Loucy (cell line): ENCODE results near the gene BSPH1.

Experiments used
- H2AFZ ChIP-seq: fragments of 200-600 bp; sonication (generic); 2 replicates; pipeline ENCODE4 v1.6.0; 2016; ENCODE audit warnings: antibody characterized with exemption, mild to moderate bottlenecking, low read length, moderate library complexity
- H3F3A ChIP-seq: fragments of 200-600 bp; 2 replicates; pipeline ENCODE4 v1.6.0; 2016; ENCODE audit warnings: antibody characterized with exemption, low read depth, mild to moderate bottlenecking
- H3K27me3 ChIP-seq: fragments of 200-600 bp; sonication (generic); 2 replicates; pipeline ENCODE4 v1.6.1; 2014; ENCODE audit warnings: low read length, mild to moderate bottlenecking; ENCODE audit not compliant: insufficient read depth, poor library complexity, severe bottlenecking
- H3K36me3 ChIP-seq: fragments of 200-600 bp; sonication (generic); 2 replicates; pipeline ENCODE4 v1.6.1; 2016; ENCODE audit warnings: low read length; ENCODE audit not compliant: insufficient read depth
- H3K4me1 ChIP-seq: fragments of 200-600 bp; sonication (generic); 2 replicates; pipeline ENCODE4 v1.5.1; 2014; ENCODE audit warnings: low read length, mild to moderate bottlenecking; ENCODE audit not compliant: insufficient read depth, poor library complexity, severe bottlenecking
- H3K4me2 ChIP-seq: fragments of 200-600 bp; sonication (generic); 2 replicates; pipeline ENCODE4 v1.6.0; 2014; ENCODE audit warnings: antibody characterized with exemption, low read length, low read depth, mild to moderate bottlenecking; ENCODE audit not compliant: poor library complexity, severe bottlenecking
- H3K4me3 ChIP-seq: fragments of 200-600 bp; sonication (generic); 2 replicates; pipeline ENCODE4 v1.5.1; 2014; ENCODE audit warnings: low read length, mild to moderate bottlenecking, mixed read lengths; ENCODE audit not compliant: poor library complexity, severe bottlenecking
- H3K79me2 ChIP-seq: fragments of 200-600 bp; sonication (generic); 2 replicates; pipeline ENCODE4 v1.6.1; 2014; ENCODE audit warnings: low read length; ENCODE audit not compliant: insufficient read depth
- H3K9ac ChIP-seq: fragments of 200-600 bp; sonication (generic); 2 replicates; pipeline ENCODE4 v1.6.0; 2014; ENCODE audit warnings: mild to moderate bottlenecking, low read depth, low read length, moderate library complexity; ENCODE audit not compliant: poor library complexity, severe bottlenecking
- H3K9me2 ChIP-seq: fragments of 200-600 bp; sonication (generic); replicated peaks from 2 replicates; pipeline ENCODE4 v1.6.1; 2016; ENCODE audit warnings: low read depth, low read length, mixed read lengths
- H3K9me3 ChIP-seq: fragments of 200-600 bp; sonication (generic); 2 replicates; pipeline ENCODE4 v1.6.1; 2014; ENCODE audit warnings: mild to moderate bottlenecking, antibody characterized with exemption, low read length, low read depth; ENCODE audit not compliant: insufficient read depth
- H4K20me1 ChIP-seq: fragments of 200-600 bp; sonication (generic); 2 replicates; pipeline ENCODE4 v1.6.0; 2014; ENCODE audit warnings: antibody characterized with exemption, low read length, mild to moderate bottlenecking; ENCODE audit not compliant: insufficient read depth, poor library complexity, severe bottlenecking
- CTCF ChIP-seq: fragments of 200-600 bp; sonication (generic); conservative IDR thresholded peaks from 2 replicates; pipeline ENCODE4 v1.5.1; 2014; ENCODE audit warnings: mild to moderate bottlenecking, antibody characterized with exemption, low read length
- EZH2phosphoT487 ChIP-seq: fragments of 200-600 bp; IDR thresholded peaks from 2 replicates; pipeline ENCODE4 v1.6.1; 2018; ENCODE audit warnings: antibody characterized with exemption, mild to moderate bottlenecking, moderate library complexity, borderline replicate concordance

The BSPH1 gene

DNA sequence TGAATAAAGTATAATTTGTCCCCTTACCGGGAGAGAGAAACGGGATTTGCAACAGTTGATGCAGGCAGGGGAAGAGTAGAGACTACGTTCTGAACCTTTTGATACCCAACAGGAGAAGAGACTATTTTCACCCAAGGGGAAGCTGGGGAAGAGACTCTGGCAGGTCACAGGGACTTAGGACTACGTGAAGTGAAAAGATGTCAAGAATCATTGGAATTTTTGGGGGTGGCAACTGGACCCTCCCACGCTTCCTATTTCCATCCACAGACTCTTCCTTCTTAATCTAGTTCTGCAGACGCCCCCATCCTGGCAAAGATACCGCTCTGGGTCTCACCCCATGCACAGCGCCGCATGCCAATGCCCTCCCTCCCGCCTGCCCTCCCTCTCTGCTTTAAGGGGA lies 38.1 kb upstream of the BSPH1 start:
- no peak for TF ChIP-seq CTCF
- TF ChIP-seq EZH2phosphoT487: no peak
- no peaks in the 10 kb centered on the region for H3F3A ChIP-seq
- H3K79me2 ChIP-seq: no peaks in the 10 kb centered on the region
- no peaks in the 10 kb centered on the region for H3K36me3 ChIP-seq
- no peaks in the 10 kb centered on the region for H3K4me1 ChIP-seq
- H3K4me3 ChIP-seq: no peak overlapping the region
- no peak overlapping the region for H3K4me2 ChIP-seq
- no peaks in the 10 kb centered on the region for H3K9me2 ChIP-seq
- no peak overlapping the region for H2AFZ ChIP-seq
- H3K9ac ChIP-seq: no peak overlapping the region
- H4K20me1 ChIP-seq: no peaks in the 10 kb centered on the region
- no peaks in the 10 kb centered on the region for H3K9me3 ChIP-seq
- no peaks in the 10 kb centered on the region for H3K27me3 ChIP-seq

- no peaks in the 10 kb centered on the region for H3K27me3 ChIP-seq
These were observed 37.5 kb upstream of the BSPH1 start for GRCh38 chr19:48029431-48029830.

GRCh38 chr19:48025480-48025879 lies 33.5 kb upstream of the BSPH1 start:
- Histone ChIP-seq H2AFZ (no peak overlapping the region), H3K9me2 (no peaks in the 10 kb centered on the region), H3K79me2 (no peaks in the 10 kb centered on the region), H3K4me2 (no peak overlapping the region), H3K9ac (no peak overlapping the region), H3K27me3 (no peaks in the 10 kb centered on the region), H4K20me1 (no peaks in the 10 kb centered on the region), H3F3A (no peaks in the 10 kb centered on the region), H3K4me3 (no peak overlapping the region), H3K4me1 (no peaks in the 10 kb centered on the region), H3K9me3 (no peaks in the 10 kb centered on the region), H3K36me3 (no peaks in the 10 kb centered on the region)
- no peak for TF ChIP-seq CTCF
- no peak for TF ChIP-seq EZH2phosphoT487

More at GRCh38 chr19:48029431-48029830, 37.5 kb upstream of the BSPH1 start:
- no peaks in the 10 kb centered on the region for H3K4me1 ChIP-seq
- no peaks in the 10 kb centered on the region for H4K20me1 ChIP-seq
- no peaks in the 10 kb centered on the region for H3K36me3 ChIP-seq
- no peak overlapping the region for H3K4me2 ChIP-seq
- TF ChIP-seq EZH2phosphoT487: no peak
- no peak for TF ChIP-seq CTCF
- H3K9me2 ChIP-seq: no peaks in the 10 kb centered on the region
- no peak overlapping the region for H3K9ac ChIP-seq
- H3K9me3 ChIP-seq: no peaks in the 10 kb centered on the region
- no peak overlapping the region for H2AFZ ChIP-seq
- H3F3A ChIP-seq: no peaks in the 10 kb centered on the region
- no peak overlapping the region for H3K4me3 ChIP-seq
- H3K79me2 ChIP-seq: no peaks in the 10 kb centered on the region
